B cell (primary cell): ENCODE results near the gene CEP128. TPM values are rescaled to one million over a fixed set of nuclear protein-coding genes. Genes with fewer than 3 reads are reported as not detected.

Source experiments
- ATAC-seq: fragments of 200-7000 bp; cut with Tn5 transposase; one replicate; pipeline ENCODE4 v1.10.0; 2021; ENCODE audit warnings: low read depth, mild to moderate bottlenecking, moderate number of reproducible peaks, moderate library complexity
- CTCF ChIA-PET: fragments of 350-600 bp; sonication (Branson Sonifier 250); formaldehyde crosslinking; loops from one replicate; lab custom pipeline; 2021; ENCODE audit warnings: antibody characterized with exemption, inconsistent platforms; lab: Charles Lee
- POLR2A ChIA-PET: fragments of 350-600 bp; sonication (Branson Sonifier 250); formaldehyde crosslinking; loops from one replicate; lab custom pipeline; 2021; ENCODE audit warnings: antibody characterized with exemption; lab: Charles Lee
- DNase-seq: peaks from one replicate; pipeline ENCODE4 v3.0.0; 2013
- H2AFZ ChIP-seq: 2 replicates; pipeline ENCODE4 v1.6.1; 2012; ENCODE audit warnings: mild to moderate bottlenecking, low read depth, low read length; ENCODE audit not compliant: insufficient read depth, poor library complexity, severe bottlenecking
- H3K27ac ChIP-seq, 2 donors: 1 replicate in 1 of 2; 2 replicates in 1 of 2; pipeline ENCODE4 v1.5.1; 2012 to 2013; ENCODE audit warnings: low read length in 2 of 2, mild to moderate bottlenecking in 2 of 2, moderate library complexity in 1 of 2
- H3K27me3 ChIP-seq, 4 experiments: fragments of 200-600 bp in 1 of 4; sonication (generic) in 1 of 4; replicated peaks in 1 of 4; 1 replicate in 2 of 4; 2 replicates in 2 of 4; pipeline versions ENCODE4 v1.6.1 to v1.7.0; 2013 to 2016; ENCODE audit warnings: low read length in 3 of 4, mild to moderate bottlenecking in 2 of 4, mixed read lengths in 1 of 4, moderate library complexity in 1 of 4; ENCODE audit not compliant: insufficient read depth in 4 of 4, control insufficient read depth in 3 of 4; ENCODE audit errors: control extremely low read depth in 1 of 4
- H3K36me3 ChIP-seq, 2 experiments: replicated peaks in 1 of 2; 1 replicate in 1 of 2; 2 replicates in 1 of 2; pipeline versions ENCODE4 v1.6.1 to v1.7.1; 2013; ENCODE audit warnings: low read length in 1 of 2; ENCODE audit not compliant: insufficient read depth in 2 of 2, control insufficient read depth in 1 of 2; ENCODE audit errors: control extremely low read depth in 1 of 2, extremely low read depth in 1 of 2
- H3K4me1 ChIP-seq, 2 donors: fragments of 200-600 bp in 1 of 2; sonication (generic) in 1 of 2; 1 replicate in 1 of 2; 2 replicates in 1 of 2; pipeline versions ENCODE4 v1.5.1 to v1.6.1; 2013 to 2017; ENCODE audit warnings: low read length in 2 of 2; ENCODE audit not compliant: control insufficient read depth in 2 of 2, insufficient read depth in 2 of 2
- H3K4me2 ChIP-seq: replicated peaks from 2 replicates; pipeline ENCODE3; 2012; ENCODE audit warnings: mild to moderate bottlenecking, low read depth, low read length; ENCODE audit not compliant: poor library complexity, severe bottlenecking
- H3K4me3 ChIP-seq, 5 experiments: fragments of 200-600 bp in 1 of 5; sonication (generic) in 1 of 5; 1 replicate in 3 of 5; 2 replicates in 2 of 5; pipeline versions ENCODE4 v1.5.1 to v1.7.0; 2011 to 2016; ENCODE audit warnings: low read length in 4 of 5, mild to moderate bottlenecking in 4 of 5, low read depth in 2 of 5, control low read depth in 1 of 5, moderate library complexity in 1 of 5; ENCODE audit not compliant: insufficient read depth in 1 of 5; ENCODE audit errors: control extremely low read depth in 1 of 5, extremely low read depth in 1 of 5
- H3K79me2 ChIP-seq: fragments of 200-600 bp; sonication (generic); one replicate; pipeline ENCODE4 v1.6.0; 2016; ENCODE audit warnings: low read length; ENCODE audit not compliant: control insufficient read depth, insufficient read depth
- H3K9ac ChIP-seq: fragments of 200-600 bp; sonication (generic); 2 replicates; pipeline ENCODE4 v1.6.1; 2017; ENCODE audit warnings: mild to moderate bottlenecking, low read length, moderate library complexity
- H3K9me3 ChIP-seq, 3 donors: one replicate each; pipeline versions ENCODE4 v1.6.1 to v1.7.1; 2013; ENCODE audit warnings: low read length in 2 of 3; ENCODE audit not compliant: control insufficient read depth in 2 of 3, insufficient read depth in 1 of 3; ENCODE audit errors: control extremely low read depth in 1 of 3
- H4K20me1 ChIP-seq: 2 replicates; pipeline ENCODE4 v1.6.0; 2012; ENCODE audit warnings: mild to moderate bottlenecking, low read length; ENCODE audit not compliant: insufficient read depth, control insufficient read depth, poor library complexity, severe bottlenecking
- H3K27ac Mint-ChIP-seq: one replicate; pipeline ENCODE4 v1.8.0; 2021; ENCODE audit warnings: mixed read lengths
- H3K27me3 Mint-ChIP-seq: one replicate; pipeline ENCODE4 v1.8.0; 2021; ENCODE audit warnings: mixed read lengths
- H3K4me1 Mint-ChIP-seq: one replicate; pipeline ENCODE4 v1.8.0; 2021; ENCODE audit warnings: mixed read lengths
- H3K4me3 Mint-ChIP-seq: one replicate; pipeline ENCODE4 v1.8.0; 2021; ENCODE audit warnings: mixed read lengths
- H3K9me3 Mint-ChIP-seq: one replicate; pipeline ENCODE4 v1.8.0; 2022; ENCODE audit warnings: mixed read lengths; ENCODE audit not compliant: insufficient read depth
- CTCF ChIP-seq: fragments of 200-600 bp; IDR thresholded peaks from one replicate; pipeline ENCODE4 v1.8.0; 2022; ENCODE audit warnings: antibody characterized with exemption, mild to moderate bottlenecking
- EZH2 ChIP-seq: IDR thresholded peaks from 2 replicates; pipeline ENCODE4 v1.6.1; 2012; ENCODE audit warnings: borderline replicate concordance, low read depth, mild to moderate bottlenecking, moderate library complexity, low read length; ENCODE audit not compliant: insufficient read depth, poor library complexity, severe bottlenecking
- WGBS: methylation state at CpG from one replicate; pipeline ENCODE4 v1.1.5; 2013; ENCODE audit warnings: missing lambda C conversion rate; ENCODE audit not compliant: insufficient coverage; 5-methylcytosine and 5-hydroxymethylcytosine counted together
- intact Hi-C: fragments of 100-400 bp; cut with micrococcal nuclease; formaldehyde crosslinking; loops from one replicate; pipeline ENCODE4 v1.10.0; 2022
- polyA plus RNA-seq: library from polyadenylated mRNA; depleted of rRNA; stranded (reverse); fragments of >200 nt; gene quantifications from 2 replicates; pipeline ENCODE4 v1.2.3, GENCODE V29; 2012
- total RNA-seq, 2 donors: library from RNA; stranded (reverse); fragments of 120-200 nt in 1 of 2; gene quantifications; 1 replicate in 1 of 2; 2 replicates in 1 of 2; pipeline versions ENCODE4 v1.2.3 to v1.2.4, GENCODE V29; 2013 to 2022

CEP128 gene
- total and polyA plus RNA-seq, 2 donors (not counting 1 experiment from before 2014, with no cell fraction given), result 1.1 to 31.6 TPM

GRCh38 chr14:80958226-80958625, 16.7 kb upstream of the CEP128 start:
- ATAC-seq (no peak), DNase-seq (peak; percentile 5)
- intact Hi-C loops, result loop anchor here (2.0 to 5.0 kb wide), 2 partner anchors 17 to 504 kb away; partner anchors contain the start of gene CEP128
- H3K27ac Mint-ChIP-seq, result peak overlapping the region; percentile 91
- no peak overlapping the region for H3K27ac ChIP-seq
- no peak overlapping the region for H3K4me3 ChIP-seq
- TF ChIP-seq CTCF, result no peak
- no peak for TF ChIP-seq EZH2
- peaks cover 0 to 10% (median 4%) of the 10 kb centered on the region in 4 experiments for H3K27me3 ChIP-seq
- no peaks in the 10 kb centered on the region for H3K79me2 ChIP-seq
- no peaks in the 10 kb centered on the region for H3K9me3 Mint-ChIP-seq
- 100% methylated on average over 2 of the region's 2 CpGs for WGBS
- POLR2A ChIA-PET, result no interaction called here
- H3K9ac ChIP-seq, result no peak overlapping the region
- H3K9me3 ChIP-seq, result peaks cover 0 to 3% (median 0%) of the 10 kb centered on the region in 3 donors
- peaks cover 6% of the 10 kb centered on the region for H3K27me3 Mint-ChIP-seq
- H3K4me2 ChIP-seq, result no peak overlapping the region
- H3K4me1 Mint-ChIP-seq, result peaks cover 60% of the 10 kb centered on the region
- peak overlapping the region; percentile 44 for H3K4me3 Mint-ChIP-seq
- peaks cover 30 to 44% of the 10 kb centered on the region in 2 donors for H3K4me1 ChIP-seq
- H3K36me3 ChIP-seq, result no peaks in the 10 kb centered on the region
- CTCF ChIA-PET, result interaction anchor here (0.6 to 12.7 kb wide), 3 partner anchors 10 to 212 kb away, joined by 3 to 255 read pairs (median 6); no protein-coding TSS in a partner anchor
- peak overlapping the region; percentile 60 for H2AFZ ChIP-seq
- no peaks in the 10 kb centered on the region for H4K20me1 ChIP-seq

GRCh38 chr14:80957613-80958012, 16.1 kb upstream of the CEP128 start:
- peaks cover 6% of the 10 kb centered on the region for H3K27me3 Mint-ChIP-seq
- intact Hi-C loops, result loop anchor here (2.0 to 5.0 kb wide), 2 partner anchors 17 to 505 kb away; partner anchors contain the start of gene CEP128
- Histone ChIP-seq H2AFZ (no peak overlapping the region), H3K27me3 (peaks cover 0 to 10% (median 4%) of the 10 kb centered on the region in 4 experiments), H3K36me3 (no peaks in the 10 kb centered on the region), H3K4me3 (no peak overlapping the region), H3K4me1 (peaks cover 30 to 44% of the 10 kb centered on the region in 2 donors), H3K27ac (no peak overlapping the region), H3K79me2 (no peaks in the 10 kb centered on the region), H3K9me3 (peaks cover 0 to 3% (median 0%) of the 10 kb centered on the region in 3 donors), H4K20me1 (no peaks in the 10 kb centered on the region), H3K9ac (no peak overlapping the region), H3K4me2 (no peak overlapping the region)
- H3K4me1 Mint-ChIP-seq, result peaks cover 60% of the 10 kb centered on the region
- ChIA-PET CTCF (interaction anchor here (0.8 to 12.7 kb wide), 3 partner anchors 8 to 213 kb away, joined by 3 to 255 read pairs (median 6); no protein-coding TSS in a partner anchor), POLR2A (no interaction called here)
- DNase-seq (no peak), ATAC-seq (no peak)
- TF ChIP-seq EZH2 (no peak), CTCF (no peak)
- 100% methylated on average over 1 of the region's 2 CpGs for WGBS
- H3K4me3 Mint-ChIP-seq, result no peak overlapping the region
- no peaks in the 10 kb centered on the region for H3K9me3 Mint-ChIP-seq
- peak overlapping the region; percentile 75 for H3K27ac Mint-ChIP-seq
